ENCODE data around the gene FHL3. TPM values are rescaled to one million over a fixed set of nuclear protein-coding genes. Genes with fewer than 3 reads are reported as not detected.

The FHL3 gene
- total and polyA plus RNA-seq, 4 donors: 1.7 to 4.2 (median 2.8) TPM

DNA sequence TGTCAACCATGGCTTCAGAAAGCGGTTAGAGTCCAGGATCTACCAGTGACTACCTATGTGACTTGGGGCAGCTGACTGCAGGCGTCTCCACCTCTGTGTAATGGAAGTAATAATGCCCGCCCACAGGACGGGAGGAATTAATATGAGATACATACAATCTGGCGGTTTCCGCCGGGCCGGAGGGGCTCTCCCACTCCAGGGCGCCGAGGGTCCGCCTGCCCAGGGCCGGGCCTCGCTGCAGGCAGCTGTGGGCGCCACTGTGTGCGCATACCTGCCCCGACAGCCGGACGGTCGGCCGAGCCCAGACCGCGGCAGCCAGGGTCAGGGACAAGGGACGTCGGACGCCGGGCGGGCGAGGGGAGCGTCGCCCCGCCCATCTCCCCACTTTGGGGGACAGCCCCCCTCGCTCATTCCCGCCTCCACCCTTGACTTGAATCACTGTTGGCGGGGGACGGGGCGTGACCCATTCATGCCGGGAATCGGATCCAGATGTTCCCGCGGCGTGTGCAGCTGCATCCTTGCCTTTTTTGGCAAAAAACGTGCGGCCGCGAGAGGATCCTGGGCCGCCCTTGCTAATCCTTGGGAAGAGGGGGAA, 9.5 kb downstream of the FHL3 start:
- Histone ChIP-seq H3K9ac (ENCODE audit: low read depth in 1 of 2, low read length in 2 of 2) (no peak overlapping the region), H3K4me1 (ENCODE audit: control insufficient read depth in 4 of 4, insufficient read depth in 4 of 4, low read length in 3 of 4) (peaks cover 0 to 18% (median 5%) of the 10 kb centered on the region in 4 donors), H3K27ac (ENCODE audit: low read depth in 1 of 2, low read length in 2 of 2) (peak overlapping the region; percentile 20 to 65), H3K27me3 (ENCODE audit: control insufficient read depth in 4 of 4, insufficient read depth in 4 of 4, low read length in 3 of 4) (no peaks in the 10 kb centered on the region), H3K4me3 (ENCODE audit: low read depth in 1 of 3, low read length in 3 of 3) (peak overlapping the region in 1 of 3 donors; percentile 33), H3K9me3 (ENCODE audit: control insufficient read depth in 4 of 4, low read length in 3 of 4) (no peaks in the 10 kb centered on the region), H3K36me3 (ENCODE audit: control insufficient read depth in 4 of 4, insufficient read depth in 3 of 4, low read depth in 1 of 4, low read length in 3 of 4) (peaks cover 0 to 6% (median 0%) of the 10 kb centered on the region in 4 donors)
- TF ChIP-seq NR2F2 (IDR thresholded peaks at IDR 0.05) (peak; percentile 62), EGR1 (IDR thresholded peaks at IDR 0.05; ENCODE audit: low read depth in 2 of 2) (no peak), SP1 (IDR thresholded peaks at IDR 0.05) (peak; percentile 23), RAD21 (IDR thresholded peaks at IDR 0.05) (no peak)
- WGBS: 33% methylated on average over 46 of the region's 46 CpGs
- no peak for DNase-seq (ENCODE audit: low spot score)

DNA sequence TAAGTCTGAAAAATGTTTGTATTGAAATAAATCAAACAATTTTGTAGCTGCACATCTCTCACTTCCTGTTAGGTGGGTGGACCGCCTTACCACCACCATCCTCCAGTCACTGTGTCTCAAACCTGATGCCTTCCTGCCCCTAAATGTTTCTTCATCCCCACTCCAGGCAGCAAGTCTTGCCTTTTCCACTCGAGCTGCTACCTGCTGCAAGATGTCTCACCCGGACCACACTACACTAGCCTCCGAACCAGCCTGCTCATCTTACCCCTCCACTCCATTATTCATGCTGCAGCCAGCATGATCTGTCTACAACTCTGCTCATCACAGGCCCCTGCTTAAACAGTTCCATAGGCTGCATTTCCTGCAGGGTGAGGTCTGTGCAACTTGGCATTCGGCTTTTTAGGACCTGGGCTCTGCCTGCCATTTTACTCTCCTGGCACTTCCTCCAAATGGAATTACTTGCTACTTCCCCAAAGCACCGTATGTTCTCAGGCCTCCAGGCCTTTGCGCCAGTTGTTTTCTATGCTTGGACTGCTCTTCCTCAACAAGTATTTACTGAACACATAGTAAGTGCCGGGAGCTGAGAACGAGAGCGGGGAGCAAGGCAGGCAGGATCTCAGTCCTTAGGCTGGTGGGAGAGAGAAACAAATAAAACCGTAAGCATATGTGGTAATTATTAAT, 10.3 kb downstream of the FHL3 start:
- H3K4me1 ChIP-seq (ENCODE audit: control insufficient read depth in 4 of 4, insufficient read depth in 4 of 4, low read length in 3 of 4): peaks cover 4 to 16% (median 7%) of the 10 kb centered on the region in 4 donors
- DNase-seq (ENCODE audit: low spot score): no peak
- TF ChIP-seq FOXA1 (IDR thresholded peaks at IDR 0.05) (no peak), YY1 (IDR thresholded peaks at IDR 0.05) (peak; percentile 33), TAF1 (conservative IDR thresholded peaks at IDR 0.05) (no peak), RXRA (IDR thresholded peaks at IDR 0.05) (no peak)
- TF ChIP-seq, protein P1, sequence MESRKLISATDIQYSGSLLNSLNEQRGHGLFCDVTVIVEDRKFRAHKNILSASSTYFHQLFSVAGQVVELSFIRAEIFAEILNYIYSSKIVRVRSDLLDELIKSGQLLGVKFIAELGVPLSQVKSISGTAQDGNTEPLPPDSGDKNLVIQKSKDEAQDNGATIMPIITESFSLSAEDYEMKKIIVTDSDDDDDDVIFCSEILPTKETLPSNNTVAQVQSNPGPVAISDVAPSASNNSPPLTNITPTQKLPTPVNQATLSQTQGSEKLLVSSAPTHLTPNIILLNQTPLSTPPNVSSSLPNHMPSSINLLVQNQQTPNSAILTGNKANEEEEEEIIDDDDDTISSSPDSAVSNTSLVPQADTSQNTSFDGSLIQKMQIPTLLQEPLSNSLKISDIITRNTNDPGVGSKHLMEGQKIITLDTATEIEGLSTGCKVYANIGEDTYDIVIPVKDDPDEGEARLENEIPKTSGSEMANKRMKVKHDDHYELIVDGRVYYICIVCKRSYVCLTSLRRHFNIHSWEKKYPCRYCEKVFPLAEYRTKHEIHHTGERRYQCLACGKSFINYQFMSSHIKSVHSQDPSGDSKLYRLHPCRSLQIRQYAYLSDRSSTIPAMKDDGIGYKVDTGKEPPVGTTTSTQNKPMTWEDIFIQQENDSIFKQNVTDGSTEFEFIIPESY (IDR thresholded peaks at IDR 0.05): no peak
- TF ChIP-seq, protein P2, sequence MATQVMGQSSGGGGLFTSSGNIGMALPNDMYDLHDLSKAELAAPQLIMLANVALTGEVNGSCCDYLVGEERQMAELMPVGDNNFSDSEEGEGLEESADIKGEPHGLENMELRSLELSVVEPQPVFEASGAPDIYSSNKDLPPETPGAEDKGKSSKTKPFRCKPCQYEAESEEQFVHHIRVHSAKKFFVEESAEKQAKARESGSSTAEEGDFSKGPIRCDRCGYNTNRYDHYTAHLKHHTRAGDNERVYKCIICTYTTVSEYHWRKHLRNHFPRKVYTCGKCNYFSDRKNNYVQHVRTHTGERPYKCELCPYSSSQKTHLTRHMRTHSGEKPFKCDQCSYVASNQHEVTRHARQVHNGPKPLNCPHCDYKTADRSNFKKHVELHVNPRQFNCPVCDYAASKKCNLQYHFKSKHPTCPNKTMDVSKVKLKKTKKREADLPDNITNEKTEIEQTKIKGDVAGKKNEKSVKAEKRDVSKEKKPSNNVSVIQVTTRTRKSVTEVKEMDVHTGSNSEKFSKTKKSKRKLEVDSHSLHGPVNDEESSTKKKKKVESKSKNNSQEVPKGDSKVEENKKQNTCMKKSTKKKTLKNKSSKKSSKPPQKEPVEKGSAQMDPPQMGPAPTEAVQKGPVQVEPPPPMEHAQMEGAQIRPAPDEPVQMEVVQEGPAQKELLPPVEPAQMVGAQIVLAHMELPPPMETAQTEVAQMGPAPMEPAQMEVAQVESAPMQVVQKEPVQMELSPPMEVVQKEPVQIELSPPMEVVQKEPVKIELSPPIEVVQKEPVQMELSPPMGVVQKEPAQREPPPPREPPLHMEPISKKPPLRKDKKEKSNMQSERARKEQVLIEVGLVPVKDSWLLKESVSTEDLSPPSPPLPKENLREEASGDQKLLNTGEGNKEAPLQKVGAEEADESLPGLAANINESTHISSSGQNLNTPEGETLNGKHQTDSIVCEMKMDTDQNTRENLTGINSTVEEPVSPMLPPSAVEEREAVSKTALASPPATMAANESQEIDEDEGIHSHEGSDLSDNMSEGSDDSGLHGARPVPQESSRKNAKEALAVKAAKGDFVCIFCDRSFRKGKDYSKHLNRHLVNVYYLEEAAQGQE (IDR thresholded peaks at IDR 0.05): no peak
- TF ChIP-seq, protein P3, sequence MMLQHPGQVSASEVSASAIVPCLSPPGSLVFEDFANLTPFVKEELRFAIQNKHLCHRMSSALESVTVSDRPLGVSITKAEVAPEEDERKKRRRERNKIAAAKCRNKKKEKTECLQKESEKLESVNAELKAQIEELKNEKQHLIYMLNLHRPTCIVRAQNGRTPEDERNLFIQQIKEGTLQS (IDR thresholded peaks at IDR 0.05): no peak

More for the DNA sequence above, 10.3 kb downstream of the FHL3 start:
- no peaks in the 10 kb centered on the region for H3K27me3 ChIP-seq (ENCODE audit: control insufficient read depth in 4 of 4, insufficient read depth in 4 of 4, low read length in 3 of 4)
- WGBS: 75% methylated on average over 11 of the region's 11 CpGs
- no peak overlapping the region for H3K9ac ChIP-seq (ENCODE audit: low read depth in 1 of 2, low read length in 2 of 2)
- H3K9me3 ChIP-seq (ENCODE audit: control insufficient read depth in 4 of 4, low read length in 3 of 4): no peaks in the 10 kb centered on the region
- H3K27ac ChIP-seq (ENCODE audit: low read depth in 1 of 2, low read length in 2 of 2): no peak overlapping the region
- peaks cover 0 to 6% (median 0%) of the 10 kb centered on the region in 4 donors for H3K36me3 ChIP-seq (ENCODE audit: control insufficient read depth in 4 of 4, insufficient read depth in 3 of 4, low read depth in 1 of 4, low read length in 3 of 4)
- H3K4me3 ChIP-seq (ENCODE audit: low read depth in 1 of 3, low read length in 3 of 3): no peak overlapping the region
